ENCODE measurements around the gene SARS1.

The SARS1 gene

DNA sequence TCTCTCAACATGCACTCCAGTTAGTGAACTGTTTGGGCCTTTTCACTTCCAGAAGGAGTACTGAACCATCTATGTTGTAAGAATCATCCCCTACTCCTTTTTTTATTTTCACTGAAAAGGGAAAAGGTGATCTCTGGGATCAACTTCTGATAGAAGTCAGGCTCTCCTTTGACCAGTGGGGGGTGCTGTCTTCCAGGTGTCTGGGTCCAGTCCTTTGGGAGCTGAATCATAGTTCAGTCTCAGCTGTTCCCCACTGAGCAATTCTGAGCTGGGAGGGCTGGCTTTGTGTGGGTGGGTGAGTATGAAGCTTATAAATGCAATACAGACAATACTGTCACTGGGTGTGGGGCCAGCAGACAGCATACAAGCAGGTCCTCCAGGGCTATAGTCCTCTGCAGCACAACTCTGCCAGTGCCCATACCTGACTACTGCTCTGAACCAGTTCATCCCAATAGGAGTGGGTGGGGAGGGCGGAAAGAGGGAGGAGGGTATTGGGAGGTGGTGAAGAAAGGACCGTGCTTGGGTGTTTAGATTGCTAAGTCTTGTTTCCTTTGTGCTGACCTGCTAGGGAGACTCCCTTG lies 12.5 kb upstream of the SARS1 start:
- no peak for DNase-seq (ENCODE audit: low read depth)
- peak; percentile 21; the same call in 1 of the 2 replicates for TF ChIP-seq CTCF (IDR thresholded peaks at IDR 0.05; ENCODE audit: control insufficient read depth, extremely low read depth, insufficient read depth)
- H3K4me3 ChIP-seq (ENCODE audit: low read depth, low read length), result no peak overlapping the region

GRCh38 chr1:109204484-109204883 lies 9.2 kb upstream of the SARS1 start:
- no peak for DNase-seq (ENCODE audit: low read depth)
- H3K4me3 ChIP-seq (ENCODE audit: low read depth, low read length), result no peak overlapping the region
- TF ChIP-seq CTCF (IDR thresholded peaks at IDR 0.05; ENCODE audit: control insufficient read depth, extremely low read depth, insufficient read depth), result no peak

GRCh38 chr1:109206339-109206738 lies 7.4 kb upstream of the SARS1 start:
- TF ChIP-seq CTCF (IDR thresholded peaks at IDR 0.05; ENCODE audit: control insufficient read depth, extremely low read depth, insufficient read depth), result no peak
- no peak for DNase-seq (ENCODE audit: low read depth)
- H3K4me3 ChIP-seq (ENCODE audit: low read depth, low read length), result no peak overlapping the region

GRCh38 chr1:109207467-109208103 lies 6.1 kb upstream of the SARS1 start:
- H3K4me3 ChIP-seq (ENCODE audit: low read depth, low read length), result no peak overlapping the region
- DNase-seq (ENCODE audit: low read depth), result no peak
- TF ChIP-seq CTCF (IDR thresholded peaks at IDR 0.05; ENCODE audit: control insufficient read depth, extremely low read depth, insufficient read depth), result no peak

DNA sequence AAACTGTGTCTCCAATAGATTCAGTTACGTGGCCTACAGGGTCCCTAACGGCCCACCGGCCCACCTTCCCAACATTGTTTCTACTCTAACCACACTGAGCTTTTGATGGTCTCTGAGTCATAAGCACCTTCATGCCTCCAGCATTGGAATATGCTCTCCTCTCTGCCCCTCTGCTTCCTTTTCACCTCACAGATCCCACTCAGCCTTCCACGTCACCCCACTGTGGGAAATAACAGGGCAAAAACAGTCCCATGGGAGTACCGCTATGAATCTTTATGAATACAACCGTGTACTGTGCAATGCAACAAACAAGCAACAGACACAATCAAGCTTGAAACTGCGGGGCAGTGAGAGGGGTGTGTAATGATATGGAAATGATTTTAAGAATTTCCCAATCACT lies 5.3 kb upstream of the SARS1 start:
- no peak for TF ChIP-seq CTCF (IDR thresholded peaks at IDR 0.05; ENCODE audit: control insufficient read depth, extremely low read depth, insufficient read depth)
- DNase-seq (ENCODE audit: low read depth), result no peak
- H3K4me3 ChIP-seq (ENCODE audit: low read depth, low read length), result no peak overlapping the region

- no peak for TF ChIP-seq CTCF (IDR thresholded peaks at IDR 0.05; ENCODE audit: control insufficient read depth, extremely low read depth, insufficient read depth)
- no peak for DNase-seq (ENCODE audit: low read depth)
- no peak overlapping the region for H3K4me3 ChIP-seq (ENCODE audit: low read depth, low read length)
Measured at GRCh38 chr1:109208836-109209463, 4.8 kb upstream of the SARS1 start.

Data from LNCaP clone FGC (cell line).